Central memory CD4-positive, alpha-beta T cell (primary cell): Measurements from ENCODE around the gene INAFM2.

Source experiments
- DNase-seq: peaks from one replicate; pipeline ENCODE4 v3.0.0; 2022

INAFM2 gene

DNA sequence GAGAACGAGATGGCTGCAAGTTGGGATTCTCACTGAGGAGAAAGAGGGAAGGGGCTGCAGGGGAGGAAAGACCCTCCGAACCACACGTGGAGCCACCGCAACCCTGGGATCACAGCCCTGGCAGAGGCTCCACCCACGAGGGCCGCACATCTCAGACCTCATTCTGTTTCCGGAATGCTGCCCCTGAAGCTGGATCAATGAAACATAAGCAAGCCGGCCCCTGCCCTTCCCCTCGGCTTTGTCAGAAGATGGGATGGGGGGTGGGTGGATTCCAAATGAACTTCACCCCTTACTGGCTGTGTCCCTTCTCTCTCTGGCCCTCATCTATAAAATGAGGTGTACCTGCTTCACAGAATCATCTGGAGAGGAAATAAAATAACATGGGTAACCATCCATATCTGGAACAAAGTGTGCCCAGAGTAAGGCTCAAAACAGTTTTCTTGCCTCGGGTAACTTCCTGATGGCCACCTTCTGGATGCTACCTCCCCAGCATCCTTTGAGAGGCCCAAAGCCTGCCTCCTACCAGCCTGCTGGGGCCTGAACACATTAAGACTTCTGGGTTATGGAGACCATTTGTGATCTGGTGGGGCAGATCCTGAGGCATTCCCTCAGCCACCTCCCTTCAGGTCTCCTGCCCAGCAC, 21.9 kb downstream of the INAFM2 start:
- DNase-seq, result no peak

DNA sequence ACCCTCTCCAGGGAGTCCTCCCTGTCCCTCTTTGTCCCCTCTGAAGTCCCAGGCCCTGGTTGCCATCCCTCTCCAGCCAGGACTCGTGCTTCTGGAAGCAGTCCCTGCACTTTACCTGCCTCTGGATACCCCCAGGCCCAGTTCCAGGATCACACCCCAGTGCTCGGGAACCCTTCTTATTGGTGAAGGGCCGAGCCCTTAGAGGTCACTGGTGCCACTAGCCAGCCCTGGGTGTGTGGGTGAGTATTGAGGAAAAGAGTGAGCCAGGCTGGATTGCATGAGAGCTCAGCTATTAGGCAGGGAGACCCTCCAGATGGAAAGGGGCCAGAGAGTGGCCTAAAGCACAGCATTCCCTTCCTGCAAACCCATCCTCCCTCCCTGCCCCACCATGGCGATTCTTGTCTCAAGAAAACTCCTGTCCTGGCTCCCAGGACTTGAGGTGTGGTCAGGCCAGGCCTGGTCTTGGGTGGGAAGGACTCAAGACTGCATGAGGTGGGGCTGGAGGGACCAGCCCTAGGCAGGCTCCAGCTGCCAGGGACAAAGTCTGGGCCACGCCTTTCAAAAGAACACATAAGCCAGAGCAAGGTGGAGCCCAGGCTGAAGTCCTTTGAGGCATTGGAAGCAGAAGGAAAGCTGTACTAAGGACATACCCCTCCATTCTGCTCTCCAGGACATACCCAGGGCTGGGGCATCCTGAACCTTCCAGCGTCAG, 22.5 kb downstream of the INAFM2 start:
- no peak for DNase-seq

DNA sequence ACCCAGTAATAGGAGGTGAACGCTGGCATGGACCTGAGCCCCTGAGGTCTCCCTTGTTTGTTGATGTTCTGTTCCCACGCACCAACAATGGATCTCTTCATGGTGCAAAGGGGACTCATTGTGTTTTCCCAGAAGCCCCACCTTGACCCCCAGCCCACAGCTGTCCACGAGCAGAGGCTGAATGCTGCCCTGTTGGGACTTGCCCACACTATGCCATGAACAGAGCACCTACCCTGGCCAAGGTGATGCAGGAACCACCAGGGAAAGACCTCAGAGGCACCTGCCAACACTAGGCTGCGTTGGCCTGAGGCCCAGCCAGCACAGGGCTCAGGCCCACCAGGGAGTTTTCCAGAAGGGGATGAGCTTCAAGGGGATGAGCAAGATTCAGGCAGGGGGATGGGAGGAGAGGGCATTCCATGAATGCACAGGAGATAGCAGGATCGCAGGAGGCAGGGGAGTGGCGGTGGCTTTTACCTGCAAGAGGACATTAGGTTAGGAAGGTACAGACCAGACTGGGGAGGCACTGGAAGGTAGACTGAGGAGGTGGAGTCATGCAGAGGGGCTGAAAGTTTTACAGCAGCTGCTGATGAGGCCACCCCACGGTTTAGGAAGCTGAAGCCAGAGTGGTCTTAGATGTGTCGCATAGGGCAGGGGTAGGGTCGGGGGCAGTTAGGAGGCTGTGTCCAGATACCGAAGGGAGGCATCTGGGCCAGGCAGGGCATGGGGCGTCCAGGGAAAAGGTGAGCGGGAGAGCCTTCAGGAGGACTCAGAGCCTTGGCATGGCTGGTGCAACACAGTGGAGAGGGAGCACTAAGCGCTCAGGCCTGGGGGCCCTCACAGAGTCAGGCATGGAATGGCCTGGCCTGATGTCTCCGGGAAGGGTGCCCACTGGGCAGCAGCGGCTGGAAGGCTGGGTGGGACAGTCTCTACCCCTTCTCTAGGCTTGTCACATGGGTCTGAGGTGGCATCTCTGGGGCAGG, 23.4 kb downstream of the INAFM2 start:
- no peak for DNase-seq

DNA sequence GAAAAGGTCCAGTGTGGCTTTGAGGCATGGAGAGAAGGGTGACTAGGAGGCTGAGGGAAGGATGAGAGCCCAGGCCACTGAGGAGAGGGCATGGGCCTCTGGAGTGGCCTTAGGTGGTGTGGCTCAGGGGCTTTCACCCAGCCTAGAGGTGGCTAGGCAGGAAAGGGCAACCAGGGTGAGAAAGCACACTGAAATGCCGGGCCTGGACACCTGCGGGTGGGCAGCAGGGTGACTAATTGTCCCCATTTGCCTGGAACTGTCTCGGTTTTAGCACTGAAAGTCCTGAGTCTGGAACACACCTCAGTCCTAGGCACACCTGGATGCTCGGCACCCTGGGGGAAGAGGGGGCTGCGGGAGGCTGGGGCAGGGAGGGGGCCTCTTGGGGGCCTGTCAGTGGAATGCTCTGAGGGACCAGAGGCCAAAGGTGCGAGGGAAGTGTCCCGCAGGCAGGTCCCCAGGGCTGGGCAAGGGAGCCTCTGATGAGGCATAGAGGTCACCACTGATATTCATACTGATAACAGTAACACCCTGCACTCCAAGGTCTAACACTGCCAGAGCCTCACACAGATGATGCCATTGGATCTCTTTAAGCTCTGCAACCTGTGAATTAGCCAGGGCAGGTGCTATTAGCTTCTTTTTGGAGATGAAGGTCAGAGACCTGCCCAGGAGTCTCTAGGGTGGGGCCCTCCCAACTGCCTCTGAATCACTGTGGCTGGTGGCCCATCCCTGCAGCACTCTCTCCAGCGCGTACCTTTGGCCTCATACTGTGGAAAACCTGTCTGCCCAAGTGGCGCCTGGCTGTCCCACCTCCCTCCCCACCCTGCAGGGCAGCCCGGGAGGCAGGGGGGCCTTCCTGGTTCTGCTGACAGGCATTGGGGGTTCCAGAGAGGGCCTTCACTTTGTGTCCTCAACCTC, 24.3 kb downstream of the INAFM2 start:
- DNase-seq, result no peak

DNA sequence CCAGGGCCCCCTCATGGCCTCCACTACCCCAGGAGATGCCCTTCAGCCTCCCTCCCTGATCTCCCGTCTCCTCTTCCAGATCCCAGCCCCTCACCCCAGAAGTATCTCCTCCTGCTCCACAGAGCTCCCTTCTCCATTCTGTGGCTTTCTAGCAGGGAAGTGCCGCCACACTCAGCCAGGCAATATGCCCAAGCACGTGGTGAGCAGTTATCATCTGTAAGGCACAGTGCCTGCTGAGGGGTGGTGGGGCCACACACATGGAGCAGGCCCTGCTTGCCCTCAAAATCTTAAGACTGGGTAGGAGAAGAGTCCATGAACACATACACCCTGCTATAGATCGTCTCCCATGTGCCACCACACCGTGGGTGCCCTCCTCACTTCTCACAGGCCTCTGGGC, 25.0 kb downstream of the INAFM2 start:
- no peak for DNase-seq

DNA sequence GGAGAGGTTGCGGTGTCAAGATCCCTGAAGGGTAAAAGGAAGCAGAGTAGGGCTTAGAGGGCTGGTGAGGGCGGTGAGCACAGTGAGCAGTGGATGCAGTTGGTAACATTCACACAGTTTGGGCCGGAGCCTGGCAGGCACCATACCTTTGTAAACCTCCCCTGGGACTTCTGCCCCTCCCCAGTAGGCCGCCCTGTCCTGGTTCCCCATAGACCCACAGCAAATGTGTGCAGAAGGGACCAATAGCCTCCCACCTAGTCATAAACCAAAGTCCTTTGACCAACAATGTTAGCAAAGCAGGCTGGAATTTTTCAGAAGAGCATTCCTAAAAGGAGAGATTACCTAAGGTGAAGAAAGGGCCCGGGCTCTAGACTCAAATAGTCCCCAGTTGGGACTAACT, 25.7 kb downstream of the INAFM2 start:
- no peak for DNase-seq

DNA sequence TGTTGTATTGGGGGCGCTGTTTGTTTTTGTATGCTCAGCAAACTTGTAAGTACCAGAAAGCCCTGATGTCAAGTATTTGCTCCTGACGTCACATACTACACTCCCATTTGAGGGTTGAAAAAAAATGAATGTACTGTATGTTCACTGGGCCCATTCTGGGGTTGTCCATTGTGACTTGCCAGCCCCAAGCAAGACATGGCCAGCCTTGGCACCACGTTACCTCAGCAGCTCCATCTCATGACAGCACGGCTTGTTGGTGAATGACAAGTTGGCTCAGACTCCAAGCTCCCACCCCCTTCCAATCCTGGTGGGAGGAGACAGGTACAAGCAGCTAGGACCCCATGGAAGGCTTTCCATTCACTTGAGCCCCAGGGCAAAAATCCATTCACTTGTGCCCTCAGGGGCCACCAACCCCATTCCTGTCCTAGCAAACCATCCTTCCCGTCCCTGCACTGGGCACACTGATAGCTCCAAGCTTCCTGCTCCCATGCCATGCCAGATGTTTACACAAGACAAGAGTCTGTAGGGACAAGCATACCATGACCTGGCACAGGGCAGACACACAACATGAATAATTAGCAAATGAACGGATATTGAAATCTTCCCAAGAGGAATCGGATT, 28.9 kb downstream of the INAFM2 start:
- DNase-seq, result no peak

DNA sequence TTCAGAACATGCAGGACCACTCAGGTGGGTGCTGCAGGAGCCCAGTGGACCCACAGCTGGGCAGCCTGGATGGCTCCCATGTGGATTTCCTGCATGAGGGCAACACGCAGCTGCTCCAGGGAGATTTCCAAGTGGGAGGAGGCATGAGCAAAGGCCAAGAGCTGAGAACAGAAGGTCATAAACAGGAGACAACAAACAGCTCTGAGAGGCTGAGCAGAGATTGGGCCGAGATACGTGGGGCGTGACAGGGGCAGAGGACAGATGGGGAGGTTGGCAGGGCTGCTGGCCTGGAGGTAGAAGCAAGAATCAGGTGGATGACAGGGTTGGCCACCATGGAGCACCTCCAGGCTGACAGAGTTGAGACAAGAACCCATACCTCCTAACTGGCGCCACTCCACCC, 30.2 kb downstream of the INAFM2 start:
- DNase-seq, result no peak

DNA sequence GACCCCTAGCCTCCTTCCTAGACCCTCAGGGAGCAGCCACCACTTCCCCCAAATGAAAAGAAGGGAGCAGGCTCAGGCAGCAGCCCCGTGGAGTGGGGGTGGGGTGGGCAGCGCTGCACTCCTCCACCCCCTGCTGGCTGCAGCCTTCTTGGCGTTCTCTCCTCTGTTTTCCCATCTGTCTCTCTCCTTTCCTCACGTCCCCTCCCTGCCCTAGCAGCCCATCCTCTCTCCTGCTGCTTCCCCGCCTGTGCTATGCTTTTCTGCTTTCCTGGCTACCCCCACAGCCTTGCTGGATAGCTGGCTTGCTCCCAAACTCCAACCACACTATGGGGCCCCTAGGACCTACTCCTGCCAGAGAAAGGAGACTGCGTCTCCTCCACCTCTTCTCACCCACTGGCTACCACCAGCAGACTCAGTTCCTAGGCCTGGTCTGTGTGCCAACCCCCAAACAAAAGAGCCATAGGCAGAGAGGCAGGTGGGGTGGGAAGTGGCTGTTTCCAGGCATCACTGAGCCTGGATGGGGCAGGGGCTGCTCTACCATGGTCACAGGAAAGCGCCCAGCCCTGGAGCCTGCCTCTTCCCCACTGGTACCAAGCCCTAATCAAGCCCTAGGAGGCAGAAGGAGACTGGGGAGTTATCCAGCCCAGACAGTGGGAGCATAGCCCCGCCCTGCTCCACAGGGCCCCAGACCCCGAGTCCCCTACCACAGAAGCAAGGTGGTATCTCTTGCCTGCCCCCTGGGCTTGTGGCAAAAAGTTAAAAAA, 31.1 kb downstream of the INAFM2 start:
- DNase-seq, result no peak

DNA sequence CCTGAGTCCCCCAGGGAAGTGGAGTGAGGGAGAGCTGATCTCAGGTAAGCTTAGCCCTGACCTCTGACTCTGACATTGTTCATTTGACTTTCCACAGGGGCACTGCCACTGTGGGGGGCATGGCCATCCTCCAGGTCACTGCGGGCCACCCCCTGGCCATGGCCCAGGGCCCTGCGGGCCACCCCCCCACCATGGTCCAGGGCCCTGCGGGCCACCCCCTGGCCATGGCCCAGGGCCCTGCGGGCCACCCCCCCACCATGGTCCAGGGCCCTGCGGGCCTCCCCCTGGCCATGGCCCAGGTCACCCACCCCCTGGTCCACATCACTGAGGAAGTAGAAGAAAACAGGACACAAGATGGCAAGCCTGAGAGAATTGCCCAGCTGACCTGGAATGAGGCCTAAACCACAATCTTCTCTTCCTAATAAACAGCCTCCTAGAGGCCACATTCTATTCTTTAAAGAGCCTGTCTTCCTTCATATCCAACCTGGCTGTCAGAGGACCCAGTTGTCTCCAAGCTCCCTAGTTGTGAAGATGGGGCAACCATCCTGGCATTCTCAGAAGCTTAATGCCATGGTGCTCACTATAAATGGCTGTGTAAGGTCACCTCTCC, 32.6 kb downstream of the INAFM2 start:
- DNase-seq, result no peak

DNA sequence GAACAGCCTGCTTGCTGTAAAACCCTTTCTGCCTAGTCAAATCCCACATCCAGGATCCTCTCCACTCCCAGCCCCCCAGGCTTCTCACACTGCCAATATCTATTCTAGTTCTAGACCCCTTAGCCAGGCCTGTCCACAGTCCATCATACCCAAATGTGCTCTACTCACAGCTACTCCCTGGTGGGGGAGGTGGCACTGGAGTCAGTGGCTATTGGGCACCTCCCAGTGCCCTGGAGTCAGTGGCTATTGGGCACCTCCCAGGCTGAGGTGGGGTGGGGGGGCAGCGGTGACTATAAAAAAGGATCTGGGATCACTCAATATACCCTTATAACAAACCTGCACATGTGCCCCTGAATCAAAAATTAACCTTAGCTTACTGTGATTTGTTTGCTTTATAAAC, 33.8 kb downstream of the INAFM2 start:
- no peak for DNase-seq

DNA sequence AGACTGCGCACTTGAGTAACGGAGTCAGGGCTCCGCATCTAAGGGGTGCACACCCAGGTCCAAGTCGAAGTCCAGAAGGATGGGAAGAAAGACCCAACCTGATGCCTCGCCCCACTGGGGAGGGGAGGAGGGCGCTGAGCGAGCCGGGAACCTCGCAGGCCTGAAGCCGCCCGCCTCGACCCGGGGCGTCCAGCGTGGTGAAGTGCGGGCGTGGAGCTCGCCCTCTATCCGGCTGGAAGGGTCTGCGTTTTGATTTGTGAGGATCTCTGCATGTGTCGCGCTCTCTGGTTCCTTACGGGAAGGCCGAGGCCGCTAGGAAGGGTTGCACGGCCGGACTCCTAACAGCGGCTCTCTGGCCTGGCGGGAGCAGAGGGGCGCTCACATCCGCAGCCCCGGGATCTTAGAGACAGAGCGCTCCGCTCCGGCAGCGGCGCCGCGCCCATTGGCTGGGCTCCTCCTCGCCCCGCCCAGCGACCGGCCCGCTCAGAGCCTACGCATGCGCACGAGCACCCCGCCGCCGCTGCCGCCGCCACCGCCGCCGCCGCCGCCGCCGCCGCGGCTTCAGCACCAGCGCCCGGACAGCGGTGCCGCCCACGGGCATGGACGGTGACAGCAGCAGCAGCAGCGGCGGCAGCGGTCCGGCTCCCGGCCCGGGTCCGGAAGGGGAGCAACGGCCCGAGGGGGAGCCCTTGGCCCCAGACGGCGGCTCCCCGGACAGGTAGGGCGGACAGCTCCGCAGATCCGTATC, 34.4 kb downstream of the INAFM2 start, which contains the start of gene DISP2:
TSS of gene DISP2 (plus strand) at position 497 of the 748 bp plus-strand sequence. CDS start at position 600, 103 bp downstream.
- peak; percentile 91 for DNase-seq

DNA sequence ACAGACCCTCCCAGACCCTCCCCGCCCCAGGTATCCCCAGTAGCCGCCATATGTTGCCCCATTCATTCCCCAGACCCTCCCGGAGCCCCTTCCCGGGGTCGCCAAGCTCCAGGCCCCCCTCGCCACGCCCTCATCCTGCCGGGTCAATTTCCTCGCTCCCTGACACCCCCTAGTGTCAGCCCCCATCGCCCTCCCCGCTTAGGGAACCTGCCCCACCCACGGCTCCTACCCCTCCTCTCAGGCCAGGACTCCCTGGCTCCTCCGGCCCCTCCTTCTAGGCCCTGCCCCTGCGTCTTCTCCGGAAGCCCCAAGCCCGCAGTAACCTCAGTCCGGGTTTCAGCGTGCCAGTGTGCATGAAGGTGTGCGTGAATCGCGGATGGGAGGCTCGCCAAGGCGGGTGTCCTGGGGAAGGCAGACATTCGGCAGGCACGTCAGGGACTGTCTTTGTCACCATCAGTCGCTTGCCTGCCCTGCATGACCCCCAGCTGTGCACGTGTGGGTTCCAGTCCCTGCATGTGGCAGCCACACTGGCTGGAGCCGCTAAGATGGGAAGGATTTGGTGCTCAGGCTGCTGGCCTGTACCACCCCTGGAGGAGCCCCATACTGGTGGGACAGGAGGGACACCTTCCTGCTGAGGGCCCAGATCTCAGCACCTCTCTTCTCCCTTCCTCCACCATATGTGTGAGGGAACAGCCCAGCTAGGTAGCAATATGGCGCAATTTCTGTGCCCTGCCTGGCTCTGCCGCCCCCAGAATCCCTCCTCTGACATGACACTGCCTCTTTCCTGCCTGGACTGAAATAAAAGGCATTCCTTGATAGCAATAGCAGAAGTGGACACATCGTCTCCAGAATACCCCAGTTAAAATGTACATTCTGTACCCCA, 35.2 kb downstream of the INAFM2 start:
- no peak for DNase-seq

DNA sequence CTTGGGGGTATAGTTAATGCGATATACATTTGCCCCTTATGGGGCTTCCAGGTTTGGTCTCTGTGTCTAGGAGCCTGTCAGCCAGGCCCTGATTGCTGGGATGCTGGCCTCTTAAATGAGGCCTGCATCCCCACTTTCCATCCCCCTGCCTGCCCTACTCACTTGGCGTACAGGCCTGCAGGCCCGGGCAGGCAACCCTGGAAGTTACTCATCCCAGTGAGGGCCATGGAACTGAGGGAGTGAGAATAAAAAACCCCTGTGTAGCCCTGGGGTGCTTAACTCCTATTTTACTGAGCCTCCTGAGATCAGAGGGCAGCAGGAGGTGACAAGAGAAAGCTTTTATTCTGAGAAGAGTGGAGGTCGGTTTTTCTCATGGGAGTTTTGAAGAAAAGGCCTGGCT, 36.5 kb downstream of the INAFM2 start:
- no peak for DNase-seq

DNA sequence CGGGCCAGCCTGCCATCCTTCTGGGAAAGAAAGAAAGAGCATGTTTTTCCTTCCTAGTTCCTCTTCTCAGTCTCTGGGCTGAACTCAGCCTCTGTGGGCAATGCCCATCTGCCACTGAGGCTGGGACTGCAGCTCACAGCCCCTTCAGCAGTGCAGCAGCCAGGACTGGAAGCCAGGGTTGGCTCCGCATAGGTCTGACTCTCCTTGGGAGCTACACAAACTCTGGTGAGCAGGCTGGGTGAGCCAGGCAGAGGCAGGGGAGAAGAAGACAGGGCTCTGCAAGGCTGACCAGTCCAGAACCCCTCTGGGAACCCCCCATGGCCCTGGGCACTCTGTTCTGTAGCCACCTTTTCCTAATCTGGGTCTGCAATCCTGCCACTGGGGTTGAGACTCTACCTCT, 38.1 kb downstream of the INAFM2 start:
- no peak for DNase-seq

DNA sequence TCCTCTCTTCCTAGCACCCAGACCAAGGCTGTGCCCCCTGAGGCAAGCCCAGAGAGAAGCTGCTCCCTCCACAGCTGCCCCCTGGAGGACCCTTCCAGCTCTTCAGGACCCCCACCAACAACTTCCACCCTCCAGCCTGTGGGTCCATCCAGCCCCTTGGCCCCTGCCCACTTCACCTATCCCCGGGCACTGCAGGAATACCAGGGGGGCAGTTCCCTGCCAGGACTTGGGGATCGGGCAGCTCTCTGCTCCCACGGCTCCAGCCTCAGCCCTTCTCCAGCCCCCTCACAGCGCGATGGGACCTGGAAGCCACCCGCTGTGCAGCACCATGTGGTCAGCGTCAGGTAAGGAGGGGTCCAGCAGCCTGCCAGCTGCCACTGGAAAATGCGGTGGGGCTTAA, 40.1 kb downstream of the INAFM2 start:
- DNase-seq, result no peak

DNA sequence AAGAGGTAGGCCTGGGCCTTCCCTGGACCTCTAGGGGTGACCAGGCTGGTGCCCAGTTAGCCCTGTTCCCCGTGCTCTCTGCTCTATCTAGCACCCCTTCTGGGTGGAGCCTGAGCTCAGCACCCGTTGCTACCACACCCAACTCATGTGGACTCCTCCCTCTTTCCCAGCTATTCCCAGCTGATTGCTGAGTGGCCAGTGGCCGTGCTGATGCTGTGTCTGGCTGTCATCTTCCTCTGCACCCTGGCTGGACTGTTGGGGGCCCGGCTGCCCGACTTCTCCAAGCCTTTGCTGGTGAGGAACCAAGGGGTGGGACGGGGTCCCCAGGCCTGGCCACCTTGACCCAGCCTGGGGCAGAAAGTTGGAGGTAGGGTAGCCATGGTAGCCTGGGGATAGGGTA, 40.8 kb downstream of the INAFM2 start:
- no peak for DNase-seq

DNA sequence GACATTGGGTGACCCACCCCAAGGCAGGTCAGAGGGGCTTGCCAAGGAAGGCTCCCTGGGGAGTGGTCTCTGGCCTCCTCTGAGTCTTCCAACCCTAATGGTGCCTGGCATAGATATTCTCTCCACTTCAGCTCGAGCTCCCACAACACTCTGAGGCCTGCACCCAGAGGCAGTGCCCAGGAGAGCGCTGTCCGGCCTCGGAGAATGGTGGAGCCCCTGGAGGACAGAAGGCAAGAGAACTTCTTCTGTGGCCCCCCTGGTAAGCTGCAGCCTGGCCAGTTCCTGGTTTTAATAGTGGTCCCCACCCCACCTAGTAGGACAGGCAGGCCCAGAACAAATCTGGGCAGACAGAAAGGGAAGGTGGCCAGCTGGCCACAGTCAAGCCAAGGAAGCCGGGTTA, 41.5 kb downstream of the INAFM2 start:
- no peak for DNase-seq
